Activated naive CD4-positive, alpha-beta T cell treated with anti-CD3 and anti-CD28 coated beads, Interleukin-2, amount 50 U/mL, for 24 hours (primary cell): ENCODE results near the gene OR9Q1.

ENCODE experiments used
- H3K27ac Mint-ChIP-seq: one replicate; pipeline ENCODE4 v1.8.0; 2021; ENCODE audit warnings: mild to moderate bottlenecking, mixed read lengths
- H3K27me3 Mint-ChIP-seq: one replicate; pipeline ENCODE4 v1.8.0; 2021; ENCODE audit warnings: mixed read lengths
- H3K36me3 Mint-ChIP-seq: one replicate; pipeline ENCODE4 v1.8.0; 2021; ENCODE audit warnings: mixed read lengths
- H3K4me1 Mint-ChIP-seq: one replicate; pipeline ENCODE4 v1.8.0; 2021; ENCODE audit warnings: mixed read lengths
- H3K4me3 Mint-ChIP-seq: one replicate; pipeline ENCODE4 v1.8.0; 2021; ENCODE audit warnings: mild to moderate bottlenecking, mixed read lengths
- H3K9me3 Mint-ChIP-seq: one replicate; pipeline ENCODE4 v1.8.0; 2021; ENCODE audit warnings: mixed read lengths

The OR9Q1 gene

GRCh38 chr11:58060535-58060934 is 36.9 kb downstream of the OR9Q1 start:
- no peak overlapping the region for H3K4me3 Mint-ChIP-seq
- H3K27me3 Mint-ChIP-seq: peaks cover 7% of the 10 kb centered on the region
- H3K36me3 Mint-ChIP-seq: no peaks in the 10 kb centered on the region
- H3K4me1 Mint-ChIP-seq: no peaks in the 10 kb centered on the region
- no peaks in the 10 kb centered on the region for H3K9me3 Mint-ChIP-seq
- no peak overlapping the region for H3K27ac Mint-ChIP-seq

- no peaks in the 10 kb centered on the region for H3K9me3 Mint-ChIP-seq
- peaks cover 7% of the 10 kb centered on the region for H3K27me3 Mint-ChIP-seq
- no peak overlapping the region for H3K27ac Mint-ChIP-seq
- H3K4me3 Mint-ChIP-seq: no peak overlapping the region
- H3K4me1 Mint-ChIP-seq: no peaks in the 10 kb centered on the region
- no peaks in the 10 kb centered on the region for H3K36me3 Mint-ChIP-seq
Measured at GRCh38 chr11:58060939-58061672, 37.4 kb downstream of the OR9Q1 start.

- no peak overlapping the region for H3K27ac Mint-ChIP-seq
- H3K9me3 Mint-ChIP-seq: no peaks in the 10 kb centered on the region
- no peaks in the 10 kb centered on the region for H3K4me1 Mint-ChIP-seq
- no peak overlapping the region for H3K4me3 Mint-ChIP-seq
- H3K36me3 Mint-ChIP-seq: no peaks in the 10 kb centered on the region
- peaks cover 7% of the 10 kb centered on the region for H3K27me3 Mint-ChIP-seq
Measured at GRCh38 chr11:58061813-58062212, 38.1 kb downstream of the OR9Q1 start.

- H3K36me3 Mint-ChIP-seq: no peaks in the 10 kb centered on the region
- H3K27ac Mint-ChIP-seq: no peak overlapping the region
- H3K9me3 Mint-ChIP-seq: no peaks in the 10 kb centered on the region
- no peaks in the 10 kb centered on the region for H3K27me3 Mint-ChIP-seq
- no peak overlapping the region for H3K4me3 Mint-ChIP-seq
- no peaks in the 10 kb centered on the region for H3K4me1 Mint-ChIP-seq
Measured at GRCh38 chr11:58067685-58068084, 44.0 kb downstream of the OR9Q1 start.

GRCh38 chr11:58068655-58069054 is 45.0 kb downstream of the OR9Q1 start:
- Mint-ChIP-seq H3K36me3 (no peaks in the 10 kb centered on the region), H3K4me1 (no peaks in the 10 kb centered on the region), H3K27ac (no peak overlapping the region), H3K27me3 (no peaks in the 10 kb centered on the region), H3K9me3 (no peaks in the 10 kb centered on the region), H3K4me3 (no peak overlapping the region)

GRCh38 chr11:58070585-58070984 is 46.9 kb downstream of the OR9Q1 start:
- no peak overlapping the region for H3K4me3 Mint-ChIP-seq
- peaks cover 3% of the 10 kb centered on the region for H3K27me3 Mint-ChIP-seq
- no peaks in the 10 kb centered on the region for H3K9me3 Mint-ChIP-seq
- no peaks in the 10 kb centered on the region for H3K36me3 Mint-ChIP-seq
- no peaks in the 10 kb centered on the region for H3K4me1 Mint-ChIP-seq
- H3K27ac Mint-ChIP-seq: no peak overlapping the region

GRCh38 chr11:58075781-58076180 is 52.1 kb downstream of the OR9Q1 start:
- no peak overlapping the region for H3K4me3 Mint-ChIP-seq
- no peaks in the 10 kb centered on the region for H3K9me3 Mint-ChIP-seq
- H3K27me3 Mint-ChIP-seq: peaks cover 5% of the 10 kb centered on the region
- no peak overlapping the region for H3K27ac Mint-ChIP-seq
- no peaks in the 10 kb centered on the region for H3K4me1 Mint-ChIP-seq
- H3K36me3 Mint-ChIP-seq: no peaks in the 10 kb centered on the region

GRCh38 chr11:58086528-58086927 is 62.8 kb downstream of the OR9Q1 start:
- Mint-ChIP-seq H3K27me3 (peaks cover 7% of the 10 kb centered on the region), H3K36me3 (no peaks in the 10 kb centered on the region), H3K9me3 (no peaks in the 10 kb centered on the region)

GRCh38 chr11:58097437-58097836 is 73.8 kb downstream of the OR9Q1 start:
- no peak overlapping the region for H3K4me3 Mint-ChIP-seq
- peaks cover 11% of the 10 kb centered on the region for H3K9me3 Mint-ChIP-seq
- no peaks in the 10 kb centered on the region for H3K4me1 Mint-ChIP-seq
- peaks cover 2% of the 10 kb centered on the region for H3K36me3 Mint-ChIP-seq
- no peak overlapping the region for H3K27ac Mint-ChIP-seq
- peaks cover 14% of the 10 kb centered on the region for H3K27me3 Mint-ChIP-seq

More at GRCh38 chr11:58086528-58086927, 62.8 kb downstream of the OR9Q1 start:
- Mint-ChIP-seq H3K4me3 (no peak overlapping the region), H3K4me1 (no peaks in the 10 kb centered on the region), H3K27ac (no peak overlapping the region)

- Mint-ChIP-seq H3K9me3 (no peaks in the 10 kb centered on the region), H3K27me3 (peaks cover 11% of the 10 kb centered on the region), H3K27ac (no peak overlapping the region), H3K36me3 (no peaks in the 10 kb centered on the region), H3K4me3 (no peak overlapping the region), H3K4me1 (no peaks in the 10 kb centered on the region)
Measured at GRCh38 chr11:58121096-58121495, 97.4 kb downstream of the OR9Q1 start.

GRCh38 chr11:58125469-58125868 is 101.8 kb downstream of the OR9Q1 start, which contains the start of gene OR9I1:
Gene OR9I1 (minus strand): TSS chr11:58125530. CDS start chr11:58119444, 6,086 bp downstream.
- Mint-ChIP-seq H3K27me3 (peaks cover 11% of the 10 kb centered on the region), H3K27ac (no peak within 1 kb of the TSS), H3K9me3 (no peaks in the 10 kb centered on the region), H3K4me3 (no peak within 1 kb of the TSS), H3K4me1 (no peaks in the 10 kb centered on the region), H3K36me3 (no peaks in the 10 kb centered on the region)

- Mint-ChIP-seq H3K9me3 (no peaks in the 10 kb centered on the region), H3K4me1 (no peaks in the 10 kb centered on the region), H3K4me3 (no peak overlapping the region), H3K27ac (no peak overlapping the region), H3K36me3 (no peaks in the 10 kb centered on the region), H3K27me3 (peaks cover 11% of the 10 kb centered on the region)
Measured at GRCh38 chr11:58127350-58127749, 103.7 kb downstream of the OR9Q1 start.

GRCh38 chr11:58133309-58134076 is 109.8 kb downstream of the OR9Q1 start:
- Mint-ChIP-seq H3K36me3 (no peaks in the 10 kb centered on the region), H3K27me3 (no peaks in the 10 kb centered on the region), H3K9me3 (no peaks in the 10 kb centered on the region)

GRCh38 chr11:58134151-58134550 is 110.5 kb downstream of the OR9Q1 start:
- Mint-ChIP-seq H3K36me3 (no peaks in the 10 kb centered on the region), H3K27me3 (no peaks in the 10 kb centered on the region), H3K9me3 (no peaks in the 10 kb centered on the region), H3K4me3 (no peak overlapping the region), H3K4me1 (no peaks in the 10 kb centered on the region), H3K27ac (no peak overlapping the region)

More at GRCh38 chr11:58133309-58134076, 109.8 kb downstream of the OR9Q1 start:
- no peaks in the 10 kb centered on the region for H3K4me1 Mint-ChIP-seq
- no peak overlapping the region for H3K4me3 Mint-ChIP-seq
- no peak overlapping the region for H3K27ac Mint-ChIP-seq

GRCh38 chr11:58135171-58135570 is 111.5 kb downstream of the OR9Q1 start:
- Mint-ChIP-seq H3K4me3 (no peak overlapping the region), H3K27me3 (no peaks in the 10 kb centered on the region), H3K9me3 (no peaks in the 10 kb centered on the region), H3K27ac (no peak overlapping the region), H3K36me3 (no peaks in the 10 kb centered on the region), H3K4me1 (no peaks in the 10 kb centered on the region)

GRCh38 chr11:58142761-58143160 is 119.1 kb downstream of the OR9Q1 start:
- peaks cover 11% of the 10 kb centered on the region for H3K27me3 Mint-ChIP-seq
- H3K4me3 Mint-ChIP-seq: no peak overlapping the region
- H3K36me3 Mint-ChIP-seq: no peaks in the 10 kb centered on the region
- H3K27ac Mint-ChIP-seq: no peak overlapping the region
- no peaks in the 10 kb centered on the region for H3K4me1 Mint-ChIP-seq
- H3K9me3 Mint-ChIP-seq: no peaks in the 10 kb centered on the region
